HG03039 (cell line): ENCODE results near the gene CAB39L.

Experiments
- ATAC-seq: cut with Tn5 transposase; IDR thresholded peaks from one replicate; pipeline ENCODE4 v1.9.1; 2021; ENCODE audit warnings: mild to moderate bottlenecking, moderate library complexity; ENCODE audit not compliant: unreplicated experiment

Gene CAB39L

GRCh38 chr13:49443704-49444523 lies at the start of gene CAB39L, which contains the start of gene SETDB2:
Gene CAB39L, minus strand, starts transcription at chr13:49444064. Its CDS starts 61,154 bp downstream, at chr13:49382910.
Gene SETDB2, plus strand, starts transcription at chr13:49444274. Its CDS starts 7,620 bp downstream, at chr13:49451894.
- peak; percentile 95 for ATAC-seq

- no peak for ATAC-seq
Observed at GRCh38 chr13:49488563-49488962, 44.7 kb upstream of the CAB39L start.

DNA sequence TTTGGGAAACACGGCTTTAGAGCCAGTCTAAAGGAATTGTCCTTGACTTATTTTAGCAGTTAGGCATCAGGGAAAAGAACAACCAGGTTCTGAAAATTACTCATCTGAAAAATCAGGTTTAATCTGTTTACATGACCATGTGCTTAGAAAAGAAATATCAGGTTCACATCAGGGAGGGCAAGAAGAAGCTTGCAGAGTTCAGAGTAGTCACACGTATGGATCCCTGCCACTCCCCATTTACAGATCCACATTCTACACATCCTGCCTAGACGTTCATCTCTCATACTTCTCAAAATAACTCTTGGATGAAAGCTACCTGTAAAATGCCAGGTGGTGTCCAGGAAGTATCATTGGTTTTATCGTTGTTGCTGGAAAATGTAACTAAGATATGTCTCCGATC lies 37.9 kb upstream of the CAB39L start:
- ATAC-seq = no peak

GRCh38 chr13:49476529-49476928 lies 32.7 kb upstream of the CAB39L start:
- ATAC-seq = no peak

GRCh38 chr13:49472186-49472585 lies 28.3 kb upstream of the CAB39L start:
- ATAC-seq = no peak

- ATAC-seq = no peak
Observed at GRCh38 chr13:49466292-49466838, 22.5 kb upstream of the CAB39L start.

- no peak for ATAC-seq
Observed at GRCh38 chr13:49464621-49465325, 20.9 kb upstream of the CAB39L start.

DNA sequence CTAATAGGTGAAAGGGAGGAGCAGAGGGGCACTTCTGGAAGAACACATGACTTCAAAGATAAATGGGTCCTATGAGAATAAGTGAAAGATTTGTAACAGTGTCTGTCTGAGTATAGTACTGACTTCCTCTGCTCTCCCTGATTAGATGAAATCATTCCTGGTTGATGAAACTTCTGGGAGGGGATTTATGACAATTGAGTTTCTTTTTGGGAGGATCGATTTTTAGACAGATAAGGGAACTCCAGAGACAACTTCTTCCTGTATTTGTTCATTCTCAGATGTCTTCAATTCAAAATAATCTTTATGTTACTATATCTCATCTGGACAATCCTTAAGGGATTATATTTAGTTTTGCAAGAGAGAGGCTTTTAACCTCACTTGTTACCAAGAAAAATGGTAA lies 20.2 kb upstream of the CAB39L start:
- ATAC-seq = no peak

DNA sequence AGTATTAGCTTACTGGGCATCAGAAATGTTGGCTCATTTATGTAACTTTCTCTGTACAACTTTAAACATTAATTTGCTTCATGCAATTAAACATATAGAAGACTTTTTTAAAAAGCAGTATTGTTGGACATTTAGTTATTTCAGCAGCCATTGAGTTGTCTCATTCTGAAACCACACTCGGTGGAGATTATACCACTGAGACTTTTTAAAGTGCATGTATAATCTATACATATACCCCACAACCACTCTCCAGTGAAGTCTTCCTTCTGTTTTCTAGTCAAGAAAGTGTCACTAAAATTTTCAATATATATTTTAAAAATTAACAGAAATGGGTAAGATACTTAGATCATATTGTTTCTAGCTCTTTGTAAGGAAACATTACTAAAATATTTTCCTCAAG lies 15.7 kb upstream of the CAB39L start:
- ATAC-seq = no peak

DNA sequence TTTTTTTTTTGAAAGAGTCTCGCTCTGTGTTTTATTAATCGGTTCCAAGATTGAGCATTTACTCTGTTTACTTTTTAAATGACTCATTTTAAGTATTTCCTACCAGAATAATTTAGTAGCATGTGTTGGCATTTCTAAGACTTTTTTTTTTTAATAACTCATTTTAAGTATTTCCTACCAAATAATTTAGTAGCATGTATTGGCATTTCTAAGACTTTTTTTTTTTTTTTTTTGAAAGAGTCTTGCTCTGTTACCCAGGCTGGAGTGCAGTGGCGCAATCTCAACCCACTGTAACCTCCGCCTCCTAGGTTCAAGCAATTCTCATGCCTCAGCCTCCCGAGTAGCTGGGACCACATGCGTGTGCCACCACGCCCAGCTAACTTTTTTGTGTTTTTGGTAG lies 13.4 kb upstream of the CAB39L start:
- no peak for ATAC-seq

DNA sequence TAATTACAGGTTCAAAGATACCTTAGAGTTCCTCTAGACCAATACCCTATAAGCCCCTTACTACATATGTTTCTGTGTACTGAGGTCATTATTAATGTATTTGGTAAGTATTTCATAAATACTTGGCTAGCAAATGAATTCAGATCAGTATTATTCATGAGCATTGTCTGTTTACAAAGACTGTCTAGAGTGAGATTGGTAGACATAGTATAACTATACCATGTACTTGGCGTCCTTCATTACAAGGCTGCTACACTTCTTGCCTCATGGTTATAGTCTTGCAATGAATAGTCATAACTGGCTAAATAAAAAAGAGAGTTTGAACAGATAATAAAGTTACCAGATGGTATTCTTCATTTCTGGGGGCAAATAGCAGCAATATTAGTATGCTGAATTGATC lies 12.3 kb upstream of the CAB39L start:
- no peak for ATAC-seq

DNA sequence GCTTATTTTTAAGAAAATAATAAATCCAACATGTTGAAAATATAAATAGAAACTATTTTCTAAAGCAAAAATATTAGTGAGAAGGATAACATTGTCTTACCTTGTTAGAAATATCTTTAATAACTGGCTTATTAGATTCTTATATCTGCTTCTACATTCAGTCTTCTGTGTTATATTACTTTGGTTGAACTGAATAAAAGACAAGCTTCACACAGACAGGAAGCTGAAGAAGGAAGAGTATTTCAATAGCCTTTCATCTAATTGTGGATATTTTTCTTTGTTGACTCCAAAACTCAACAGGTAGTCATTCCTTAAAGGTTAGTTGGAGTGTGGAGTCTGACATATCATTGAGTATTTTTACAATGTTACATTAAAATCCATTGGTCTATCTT lies 11.1 kb upstream of the CAB39L start:
- ATAC-seq = no peak

- peak; percentile 91 for ATAC-seq
Observed at GRCh38 chr13:49454388-49455006, 10.6 kb upstream of the CAB39L start.

DNA sequence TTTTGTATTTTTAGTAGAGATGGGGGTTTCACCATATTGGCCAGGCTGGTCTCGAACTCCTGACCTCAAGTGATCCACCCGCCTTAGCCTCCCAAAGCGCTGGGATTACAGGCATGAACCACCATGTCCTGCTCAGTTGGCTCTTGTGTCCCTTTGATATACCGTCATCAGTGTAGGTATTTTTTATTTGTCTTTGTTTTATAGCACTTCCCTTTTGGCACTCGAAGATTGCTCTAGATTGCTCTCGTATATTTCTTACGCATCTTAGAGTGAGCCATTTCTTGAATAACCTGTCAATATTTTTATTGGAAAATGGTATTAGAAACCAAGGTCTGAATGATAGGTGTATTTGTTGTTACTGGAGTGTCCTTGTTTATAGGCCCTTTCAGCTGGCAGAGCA lies 9.6 kb upstream of the CAB39L start:
- no peak for ATAC-seq

DNA sequence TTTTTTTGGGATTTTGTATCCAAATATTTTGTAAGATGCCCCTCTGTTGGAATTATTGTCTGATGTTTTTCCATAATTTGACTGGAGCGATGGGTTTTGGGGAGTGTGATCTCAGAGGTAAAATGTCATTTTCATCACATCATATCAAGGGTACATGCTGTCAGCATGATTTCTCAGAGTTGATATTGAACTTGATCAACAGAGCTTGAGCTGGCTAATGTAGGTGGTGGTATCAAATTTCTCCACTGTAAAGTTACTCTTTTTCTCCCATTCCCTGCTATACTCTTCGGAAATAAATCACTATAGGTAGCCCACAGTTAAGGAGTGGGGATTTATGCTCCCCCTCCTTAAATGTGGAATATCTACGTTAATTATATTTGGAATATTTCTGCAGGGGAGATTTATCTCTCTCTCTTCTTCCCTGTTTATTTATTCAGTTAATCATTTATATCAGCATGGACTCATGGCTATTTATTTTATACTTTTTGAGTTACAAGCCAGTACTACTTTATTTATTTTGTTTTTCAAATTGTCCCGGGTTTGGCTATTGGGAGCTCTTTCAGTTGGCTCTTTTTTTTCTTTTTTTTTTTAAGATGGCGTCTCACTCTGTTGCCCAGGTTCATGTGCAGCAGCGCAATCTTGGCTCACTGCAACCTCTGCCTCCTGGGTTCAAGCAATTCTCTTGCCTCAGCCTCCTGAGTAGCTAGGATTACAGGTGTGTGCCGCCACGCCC lies 9.0 kb upstream of the CAB39L start:
- no peak for ATAC-seq

DNA sequence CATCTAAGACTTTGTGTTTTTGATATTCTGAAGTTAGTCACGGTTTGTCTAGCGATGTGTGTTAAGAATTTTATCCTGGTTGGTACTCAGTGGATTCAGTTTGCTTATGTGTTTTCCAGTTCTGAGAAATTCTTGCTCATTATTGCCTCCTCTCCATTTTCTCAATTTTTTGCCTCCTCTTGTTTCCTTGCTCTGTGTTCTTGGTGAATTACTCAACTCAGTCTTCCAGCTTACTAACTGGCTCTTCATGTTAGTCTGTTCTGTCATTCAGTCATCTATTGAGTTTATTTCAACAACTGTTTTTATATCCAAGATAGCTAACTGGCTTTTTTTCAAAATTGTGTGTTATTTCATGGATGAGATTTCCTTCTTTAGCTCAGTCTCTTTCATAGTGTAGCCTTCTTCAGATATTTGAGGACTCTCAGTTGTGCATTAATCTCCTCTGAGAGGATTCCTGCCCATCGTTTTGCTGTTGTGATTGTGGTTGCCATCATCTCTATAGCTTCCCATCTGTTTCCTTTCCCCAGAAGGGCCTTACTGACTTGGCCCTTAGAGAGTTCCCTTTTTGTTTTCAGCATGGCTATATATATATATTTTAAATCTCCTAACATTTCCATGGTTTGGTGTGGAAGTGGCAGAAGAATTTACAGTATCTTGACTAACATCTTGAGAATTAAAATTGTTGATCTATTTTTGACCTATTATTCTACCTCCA lies 6.4 kb upstream of the CAB39L start:
- no peak for ATAC-seq

DNA sequence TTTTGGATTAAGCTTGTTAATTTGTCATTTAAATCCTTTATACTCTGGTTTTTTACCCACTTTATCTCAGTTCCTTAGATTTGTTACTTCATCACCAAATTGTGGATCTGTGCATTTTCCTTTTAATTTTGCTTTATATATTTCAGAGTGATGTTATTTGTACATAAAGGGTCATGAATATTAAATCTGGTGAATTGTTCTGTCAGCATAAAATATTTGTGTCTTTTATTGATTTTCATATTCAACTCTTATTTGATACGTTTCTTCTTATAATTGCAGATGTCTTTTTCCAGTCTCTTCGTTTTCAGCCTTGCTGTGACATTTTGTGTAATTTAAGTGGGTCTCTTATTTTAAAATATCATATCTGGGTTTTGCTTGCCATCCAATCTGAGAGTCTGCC lies 4.9 kb upstream of the CAB39L start:
- no peak for ATAC-seq

- ATAC-seq = no peak
Observed at GRCh38 chr13:49446473-49446872, 2.6 kb upstream of the CAB39L start.

- ATAC-seq = peak; percentile 10
Observed at GRCh38 chr13:49444524-49445395, 896 bp upstream of the CAB39L start.
